Measurements from ENCODE around the gene NRXN2.

Gene NRXN2

GRCh38 chr11:64745521-64746328, 22.7 kb upstream of the NRXN2 start:
- Histone ChIP-seq H3F3A (ENCODE audit: control insufficient read depth, insufficient read depth) (peaks cover 9% of the 10 kb centered on the region), H3K79me2 (ENCODE audit: control insufficient read depth, low read length) (peaks cover 15% of the 10 kb centered on the region), H3K27me3 (ENCODE audit: control insufficient read depth, low read length) (no peaks in the 10 kb centered on the region), H3K4me2 (ENCODE audit: low read length) (peak overlapping the region; percentile 93), H3K36me3 (ENCODE audit: control insufficient read depth, low read length) (peaks cover 12% of the 10 kb centered on the region; the same call in 1 of the 2 replicates), H3K27ac (ENCODE audit: low read depth, low read length) (peak overlapping the region; percentile 93), H3K9me2 (replicated peaks; ENCODE audit: control insufficient read depth, low read length) (no peaks in the 10 kb centered on the region), H4K20me1 (ENCODE audit: control insufficient read depth, insufficient read depth, low read depth, low read length) (peaks cover 6% of the 10 kb centered on the region; the same call in 1 of the 2 replicates), H3K9me3 (ENCODE audit: control insufficient read depth, insufficient read depth, low read length) (no peaks in the 10 kb centered on the region), H3K4me1 (ENCODE audit: control insufficient read depth, low read length) (peaks cover 44% of the 10 kb centered on the region), H3K4me3 (ENCODE audit: low read length) (peak overlapping the region; percentile 77)
- TF ChIP-seq CTCF (IDR thresholded peaks at IDR 0.05; ENCODE audit: low read depth, low read length, poor library complexity, severe bottlenecking), result no peak
- no peak for TF ChIP-seq EZH2phosphoT487 (IDR thresholded peaks at IDR 0.05; ENCODE audit: borderline replicate concordance, low read length)

- H3K4me3 ChIP-seq (ENCODE audit: low read length), result peak overlapping the region; percentile 77
- peaks cover 44% of the 10 kb centered on the region for H3K4me1 ChIP-seq (ENCODE audit: control insufficient read depth, low read length)
- H3K27ac ChIP-seq (ENCODE audit: low read depth, low read length), result peak overlapping the region; percentile 93
- TF ChIP-seq EZH2phosphoT487 (IDR thresholded peaks at IDR 0.05; ENCODE audit: borderline replicate concordance, low read length), result no peak
- TF ChIP-seq CTCF (IDR thresholded peaks at IDR 0.05; ENCODE audit: low read depth, low read length, poor library complexity, severe bottlenecking), result no peak
- H3K9me3 ChIP-seq (ENCODE audit: control insufficient read depth, insufficient read depth, low read length), result no peaks in the 10 kb centered on the region
- H3F3A ChIP-seq (ENCODE audit: control insufficient read depth, insufficient read depth), result peaks cover 9% of the 10 kb centered on the region
- no peaks in the 10 kb centered on the region for H3K9me2 ChIP-seq (replicated peaks; ENCODE audit: control insufficient read depth, low read length)
- peaks cover 15% of the 10 kb centered on the region for H3K79me2 ChIP-seq (ENCODE audit: control insufficient read depth, low read length)
- H3K4me2 ChIP-seq (ENCODE audit: low read length), result peak overlapping the region; percentile 93
- peaks cover 18% of the 10 kb centered on the region for H3K36me3 ChIP-seq (ENCODE audit: control insufficient read depth, low read length)
- no peaks in the 10 kb centered on the region for H3K27me3 ChIP-seq (ENCODE audit: control insufficient read depth, low read length)
- peaks cover 6% of the 10 kb centered on the region; the same call in 1 of the 2 replicates for H4K20me1 ChIP-seq (ENCODE audit: control insufficient read depth, insufficient read depth, low read depth, low read length)
These were observed 22.2 kb upstream of the NRXN2 start for GRCh38 chr11:64745189-64745520.

- TF ChIP-seq EZH2phosphoT487 (IDR thresholded peaks at IDR 0.05; ENCODE audit: borderline replicate concordance, low read length) (no peak), CTCF (IDR thresholded peaks at IDR 0.05; ENCODE audit: low read depth, low read length, poor library complexity, severe bottlenecking) (no peak)
- peak overlapping the region; percentile 93 for H3K27ac ChIP-seq (ENCODE audit: low read depth, low read length)
- peaks cover 44% of the 10 kb centered on the region for H3K4me1 ChIP-seq (ENCODE audit: control insufficient read depth, low read length)
- no peaks in the 10 kb centered on the region for H3K9me3 ChIP-seq (ENCODE audit: control insufficient read depth, insufficient read depth, low read length)
- H3K36me3 ChIP-seq (ENCODE audit: control insufficient read depth, low read length), result peaks cover 23% of the 10 kb centered on the region
- H3K4me2 ChIP-seq (ENCODE audit: low read length), result peak overlapping the region; percentile 93
- peaks cover 9% of the 10 kb centered on the region for H3F3A ChIP-seq (ENCODE audit: control insufficient read depth, insufficient read depth)
- H3K27me3 ChIP-seq (ENCODE audit: control insufficient read depth, low read length), result no peaks in the 10 kb centered on the region
- H3K9me2 ChIP-seq (replicated peaks; ENCODE audit: control insufficient read depth, low read length), result no peaks in the 10 kb centered on the region
- H4K20me1 ChIP-seq (ENCODE audit: control insufficient read depth, insufficient read depth, low read depth, low read length), result peaks cover 6% of the 10 kb centered on the region; the same call in 1 of the 2 replicates
- peak overlapping the region; percentile 77 for H3K4me3 ChIP-seq (ENCODE audit: low read length)
- peaks cover 15% of the 10 kb centered on the region for H3K79me2 ChIP-seq (ENCODE audit: control insufficient read depth, low read length)
These were observed 21.7 kb upstream of the NRXN2 start for GRCh38 chr11:64744544-64745188.
